Activated CD4-positive, alpha-beta memory T cell treated with anti-CD3 and anti-CD28 coated beads for 36 hours (primary cell): ENCODE measurements around the gene GALNT10. TPM values are rescaled to one million over a fixed set of nuclear protein-coding genes. Genes with fewer than 3 reads are reported as not detected.

ENCODE experiments used
- CTCF ChIA-PET: fragments of 350-600 bp; sonication (Branson Sonifier 250); formaldehyde crosslinking; loops from one replicate; lab custom pipeline; 2021; ENCODE audit warnings: antibody characterized with exemption, inconsistent platforms; lab: Charles Lee
- POLR2A ChIA-PET: fragments of 350-600 bp; sonication (Branson Sonifier 250); formaldehyde crosslinking; loops from one replicate; lab custom pipeline; 2021; ENCODE audit warnings: antibody characterized with exemption; lab: Charles Lee
- DNase-seq: peaks from one replicate; pipeline ENCODE4 v3.0.0-alpha.2; 2020
- H3K27ac Mint-ChIP-seq: one replicate; pipeline ENCODE4 v1.8.0; 2021; ENCODE audit warnings: mixed read lengths
- H3K27me3 Mint-ChIP-seq: one replicate; pipeline ENCODE4 v1.8.0; 2021; ENCODE audit warnings: mixed read lengths
- H3K36me3 Mint-ChIP-seq: one replicate; pipeline ENCODE4 v1.8.0; 2021; ENCODE audit warnings: mixed read lengths
- H3K4me1 Mint-ChIP-seq: one replicate; pipeline ENCODE4 v1.8.0; 2021; ENCODE audit warnings: low read depth, mixed read lengths
- H3K4me3 Mint-ChIP-seq: one replicate; pipeline ENCODE4 v1.8.0; 2021; ENCODE audit warnings: mild to moderate bottlenecking, mixed read lengths
- H3K9me3 Mint-ChIP-seq: one replicate; pipeline ENCODE4 v1.8.0; 2021; ENCODE audit warnings: mixed read lengths
- intact Hi-C: fragments of 100-400 bp; cut with micrococcal nuclease; formaldehyde crosslinking; loops from one replicate; pipeline ENCODE4 v1.15.1; 2023
- total RNA-seq, 2 experiments: library from RNA; stranded (reverse); gene quantifications; one replicate each; pipeline ENCODE4 v1.2.3, GENCODE V29; 2021

Gene GALNT10
- total RNA-seq, 2 experiments from 2014 or later = 23.8 to 26.9 TPM

GRCh38 chr5:154409230-154409840 is 218.8 kb downstream of the GALNT10 start:
- CTCF ChIA-PET = interaction anchor here (1.0 to 6.6 kb wide), 3 partner anchors 229 to 434 kb away, joined by 3 to 167 read pairs (median 4); no protein-coding TSS in a partner anchor

GRCh38 chr5:154410008-154410407 is 219.5 kb downstream of the GALNT10 start:
- Mint-ChIP-seq H3K4me3 (no peak overlapping the region), H3K4me1 (peaks cover 6% of the 10 kb centered on the region), H3K36me3 (peaks cover 18% of the 10 kb centered on the region), H3K27me3 (no peaks in the 10 kb centered on the region), H3K27ac (no peak overlapping the region), H3K9me3 (no peaks in the 10 kb centered on the region)
- intact Hi-C loops = no loop called here
- ChIA-PET POLR2A (no interaction called here), CTCF (no interaction called here)
- no peak for DNase-seq

More at GRCh38 chr5:154409230-154409840, 218.8 kb downstream of the GALNT10 start:
- Mint-ChIP-seq H3K9me3 (no peaks in the 10 kb centered on the region), H3K4me1 (peaks cover 9% of the 10 kb centered on the region), H3K4me3 (no peak overlapping the region), H3K27me3 (no peaks in the 10 kb centered on the region), H3K27ac (no peak overlapping the region), H3K36me3 (peaks cover 18% of the 10 kb centered on the region)
- POLR2A ChIA-PET = no interaction called here
- no peak for DNase-seq
- intact Hi-C loops = no loop called here

GRCh38 chr5:154410786-154411185 is 220.3 kb downstream of the GALNT10 start:
- intact Hi-C loops = no loop called here
- ChIA-PET CTCF (interaction anchor here (1.2 kb wide), 1 partner anchor 339 kb away, joined by 5 read pairs; no protein-coding TSS in a partner anchor), POLR2A (no interaction called here)
- Mint-ChIP-seq H3K4me1 (no peaks in the 10 kb centered on the region), H3K27ac (no peak overlapping the region), H3K36me3 (peaks cover 18% of the 10 kb centered on the region), H3K4me3 (no peak overlapping the region), H3K9me3 (no peaks in the 10 kb centered on the region), H3K27me3 (no peaks in the 10 kb centered on the region)
- DNase-seq = no peak

- Mint-ChIP-seq H3K36me3 (peaks cover 18% of the 10 kb centered on the region), H3K27me3 (no peaks in the 10 kb centered on the region), H3K27ac (no peak overlapping the region), H3K9me3 (no peaks in the 10 kb centered on the region), H3K4me3 (no peak overlapping the region), H3K4me1 (no peaks in the 10 kb centered on the region)
- DNase-seq = no peak
- intact Hi-C loops = no loop called here
- CTCF ChIA-PET = interaction anchor here (1.2 kb wide), 1 partner anchor 339 kb away, joined by 5 read pairs; no protein-coding TSS in a partner anchor
- POLR2A ChIA-PET = no interaction called here
Measured at GRCh38 chr5:154411338-154411737, 220.8 kb downstream of the GALNT10 start.

DNA sequence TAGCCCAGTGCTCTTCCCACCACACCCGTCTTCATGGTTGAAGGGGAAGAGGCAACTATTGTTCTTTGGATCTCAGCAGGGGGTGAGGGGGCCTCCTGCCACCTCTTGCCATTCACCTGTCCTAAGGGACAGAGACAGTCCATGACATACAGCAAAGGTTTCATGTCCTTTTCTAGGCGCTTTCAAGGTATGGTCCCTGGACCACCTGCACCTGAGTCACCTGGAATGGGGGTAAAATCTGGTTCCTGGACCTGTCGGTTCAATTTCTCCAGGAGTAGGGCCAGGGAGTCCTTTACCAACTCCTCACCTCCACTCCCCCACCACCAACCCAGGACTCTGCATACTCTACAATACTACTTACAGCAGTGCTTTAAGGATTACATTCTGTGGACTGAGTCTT is 221.8 kb downstream of the GALNT10 start:
- H3K9me3 Mint-ChIP-seq = no peaks in the 10 kb centered on the region
- ChIA-PET POLR2A (no interaction called here), CTCF (no interaction called here)
- peaks cover 18% of the 10 kb centered on the region for H3K36me3 Mint-ChIP-seq
- no peak overlapping the region for H3K4me3 Mint-ChIP-seq
- intact Hi-C loops = no loop called here
- H3K27ac Mint-ChIP-seq = no peak overlapping the region
- no peaks in the 10 kb centered on the region for H3K4me1 Mint-ChIP-seq
- DNase-seq = no peak
- H3K27me3 Mint-ChIP-seq = no peaks in the 10 kb centered on the region

- H3K36me3 Mint-ChIP-seq = peaks cover 18% of the 10 kb centered on the region
- ChIA-PET CTCF (no interaction called here), POLR2A (no interaction called here)
- no peak overlapping the region for H3K27ac Mint-ChIP-seq
- H3K27me3 Mint-ChIP-seq = no peaks in the 10 kb centered on the region
- H3K9me3 Mint-ChIP-seq = no peaks in the 10 kb centered on the region
- H3K4me1 Mint-ChIP-seq = no peaks in the 10 kb centered on the region
- no peak for DNase-seq
- intact Hi-C loops = no loop called here
- no peak overlapping the region for H3K4me3 Mint-ChIP-seq
Measured at GRCh38 chr5:154412925-154413324, 222.4 kb downstream of the GALNT10 start.

GRCh38 chr5:154415114-154415513 is 224.6 kb downstream of the GALNT10 start:
- DNase-seq = no peak
- Mint-ChIP-seq H3K27me3 (no peaks in the 10 kb centered on the region), H3K4me3 (no peak overlapping the region), H3K9me3 (no peaks in the 10 kb centered on the region), H3K36me3 (peaks cover 22% of the 10 kb centered on the region), H3K27ac (no peak overlapping the region), H3K4me1 (no peaks in the 10 kb centered on the region)
- POLR2A ChIA-PET = no interaction called here
- intact Hi-C loops = no loop called here
- CTCF ChIA-PET = interaction anchor here (1.2 kb wide), 1 partner anchor 10 kb away, joined by 6 read pairs; no protein-coding TSS in a partner anchor

- Mint-ChIP-seq H3K4me1 (no peaks in the 10 kb centered on the region), H3K9me3 (peaks cover 6% of the 10 kb centered on the region), H3K4me3 (no peak overlapping the region), H3K27me3 (no peaks in the 10 kb centered on the region), H3K27ac (no peak overlapping the region), H3K36me3 (peaks cover 19% of the 10 kb centered on the region)
- CTCF ChIA-PET = interaction anchor here (0.6 kb wide), 1 partner anchor 13 kb away, joined by 3 read pairs; no protein-coding TSS in a partner anchor
- POLR2A ChIA-PET = no interaction called here
- no peak for DNase-seq
- intact Hi-C loops = no loop called here
Measured at GRCh38 chr5:154418344-154418820, 227.8 kb downstream of the GALNT10 start.

GRCh38 chr5:154419236-154419635 is 228.7 kb downstream of the GALNT10 start:
- peaks cover 10% of the 10 kb centered on the region for H3K9me3 Mint-ChIP-seq
- peaks cover 2% of the 10 kb centered on the region for H3K4me1 Mint-ChIP-seq
- POLR2A ChIA-PET = no interaction called here
- intact Hi-C loops = no loop called here
- CTCF ChIA-PET = interaction anchor here (1.7 kb wide), 1 partner anchor 347 kb away, joined by 4 read pairs; no protein-coding TSS in a partner anchor
- no peak for DNase-seq
- no peak overlapping the region for H3K4me3 Mint-ChIP-seq
- no peak overlapping the region for H3K27ac Mint-ChIP-seq
- peaks cover 26% of the 10 kb centered on the region for H3K36me3 Mint-ChIP-seq
- no peaks in the 10 kb centered on the region for H3K27me3 Mint-ChIP-seq

DNA sequence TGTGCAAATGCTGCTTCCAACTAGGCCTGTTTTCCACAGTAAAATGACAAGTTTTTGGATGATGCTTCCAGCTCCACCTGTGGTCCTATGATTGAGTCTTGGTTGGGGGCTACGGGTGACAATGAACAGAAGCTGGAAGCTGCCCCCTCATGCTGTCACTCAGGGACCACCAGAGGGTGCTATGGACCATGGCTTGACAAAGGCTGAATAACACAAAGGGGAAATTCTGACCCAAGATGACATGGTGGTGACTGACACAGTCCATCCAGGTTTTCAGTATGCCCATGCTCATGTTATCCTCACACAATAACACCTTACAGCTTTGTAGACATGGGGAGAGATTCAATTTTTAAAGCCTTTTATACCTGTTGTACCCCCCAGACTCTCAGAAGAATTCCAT is 231.3 kb downstream of the GALNT10 start:
- CTCF ChIA-PET = interaction anchor here (0.8 to 1.1 kb wide), 2 partner anchors 11 to 122 kb away, joined by 3 to 5 read pairs; no protein-coding TSS in a partner anchor
- POLR2A ChIA-PET = no interaction called here
- DNase-seq = peak; percentile 27
- Mint-ChIP-seq H3K9me3 (peaks cover 10% of the 10 kb centered on the region), H3K27ac (no peak overlapping the region), H3K36me3 (peaks cover 29% of the 10 kb centered on the region), H3K4me1 (peaks cover 2% of the 10 kb centered on the region), H3K4me3 (no peak overlapping the region), H3K27me3 (no peaks in the 10 kb centered on the region)
- intact Hi-C loops = no loop called here

DNA sequence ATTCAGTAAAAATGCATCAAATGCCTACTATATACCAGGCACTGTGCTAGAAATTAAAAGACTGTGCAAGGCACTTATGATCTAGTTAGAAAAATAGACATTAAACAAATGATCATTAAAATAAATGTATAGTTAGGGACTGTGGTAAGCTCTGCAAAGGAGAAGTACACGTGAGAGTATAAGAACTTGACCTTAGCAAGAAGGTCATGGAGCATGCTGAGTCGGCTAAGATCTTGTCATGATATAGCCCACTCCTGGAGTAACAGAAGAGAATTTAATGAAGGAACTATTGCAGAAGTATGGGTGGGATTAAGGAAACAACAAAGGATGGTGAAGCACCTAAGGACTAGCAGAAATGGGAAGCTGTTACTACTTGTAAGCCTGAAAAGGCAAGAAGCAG is 231.8 kb downstream of the GALNT10 start:
- no peak overlapping the region for H3K4me3 Mint-ChIP-seq
- CTCF ChIA-PET = interaction anchor here (1.1 kb wide), 1 partner anchor 122 kb away, joined by 5 read pairs; no protein-coding TSS in a partner anchor
- H3K27me3 Mint-ChIP-seq = no peaks in the 10 kb centered on the region
- DNase-seq = no peak
- H3K4me1 Mint-ChIP-seq = peaks cover 2% of the 10 kb centered on the region
- POLR2A ChIA-PET = no interaction called here
- intact Hi-C loops = no loop called here
- no peak overlapping the region for H3K27ac Mint-ChIP-seq
- peaks cover 10% of the 10 kb centered on the region for H3K9me3 Mint-ChIP-seq
- H3K36me3 Mint-ChIP-seq = peaks cover 29% of the 10 kb centered on the region

DNA sequence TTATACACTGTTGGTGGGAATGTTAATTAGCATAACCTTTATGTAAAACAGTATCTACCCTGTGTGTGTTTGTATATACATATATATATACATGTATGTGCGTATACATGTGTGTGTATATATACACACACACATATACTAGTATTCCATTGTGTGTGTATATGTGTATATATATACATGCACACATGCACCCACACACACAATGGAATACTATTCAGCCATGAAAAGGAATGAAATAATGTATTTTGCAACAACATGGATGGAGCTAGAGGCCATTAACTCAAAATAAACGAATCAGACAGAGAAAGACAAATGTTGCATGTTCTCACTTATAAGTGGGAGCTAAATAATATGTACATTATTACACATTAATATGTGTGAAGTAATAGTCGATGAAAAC is 237.7 kb downstream of the GALNT10 start:
- Mint-ChIP-seq H3K27me3 (no peaks in the 10 kb centered on the region), H3K4me3 (no peak overlapping the region), H3K4me1 (peaks cover 2% of the 10 kb centered on the region), H3K36me3 (peaks cover 17% of the 10 kb centered on the region), H3K27ac (no peak overlapping the region), H3K9me3 (peaks cover 6% of the 10 kb centered on the region)
- POLR2A ChIA-PET = interaction anchor here (1.0 kb wide), 1 partner anchor 9 kb away, joined by 3 read pairs; no protein-coding TSS in a partner anchor
- CTCF ChIA-PET = no interaction called here
- DNase-seq = no peak
- intact Hi-C loops = no loop called here
